Colonic mucosa (tissue), 4 donors: ENCODE data around the gene AP3B1. TPM values are rescaled to one million over a fixed set of nuclear protein-coding genes. Genes with fewer than 3 reads are reported as not detected.

Source experiments
- DNase-seq: peaks from one replicate; pipeline ENCODE4 v3.0.0-alpha.2; 2020
- H3K27ac ChIP-seq: fragments of 200-600 bp; one replicate; pipeline ENCODE4 v1.8.0; 2021
- H3K27me3 ChIP-seq: fragments of 200-600 bp; one replicate; pipeline ENCODE4 v1.8.0; 2021
- H3K36me3 ChIP-seq: fragments of 200-600 bp; one replicate; pipeline ENCODE4 v1.8.0; 2021
- H3K4me1 ChIP-seq: fragments of 200-600 bp; one replicate; pipeline ENCODE4 v1.8.0; 2021; ENCODE audit warnings: mild to moderate bottlenecking
- H3K4me3 ChIP-seq: fragments of 200-600 bp; one replicate; pipeline ENCODE4 v1.8.0; 2021
- H3K9ac ChIP-seq, 2 donors: one replicate each; pipeline ENCODE4 v1.7.0; 2013; ENCODE audit warnings: control low read depth in 2 of 2, low read depth in 2 of 2, low read length in 2 of 2
- H3K9me3 ChIP-seq: fragments of 200-600 bp; one replicate; pipeline ENCODE4 v1.8.0; 2021
- CTCF ChIP-seq: fragments of 200-600 bp; IDR thresholded peaks from one replicate; pipeline ENCODE4 v1.8.0; 2022; ENCODE audit warnings: antibody characterized with exemption, mild to moderate bottlenecking
- intact Hi-C: fragments of 100-400 bp; cut with DNase I; formaldehyde crosslinking; loops from one replicate; pipeline ENCODE4 v1.14.1; 2022
- total RNA-seq, 2 donors: library from RNA; stranded (reverse); fragmentation: NEBNext Ultra II Directional in 1 of 2; extraction: Animal tissue kit (Norgen Biotek cat#: 25700) in 1 of 2; gene quantifications; one replicate each; pipeline ENCODE4 v1.2.1, GENCODE V29; 2021
- donor health status: healthy.
- donor health status: DM: no; HTN: no; CAD: no.
- donor health status: DM: no; HTN: no; CAD: no.

The AP3B1 gene
- total RNA-seq, 2 donors from 2014 or later: 53.3 to 62.6 TPM

GRCh38 chr5:78288246-78288645 is 6.3 kb downstream of the AP3B1 start:
- Histone ChIP-seq H3K36me3 (no peaks in the 10 kb centered on the region), H3K9ac (no peak overlapping the region), H3K4me1 (no peaks in the 10 kb centered on the region), H3K27ac (no peak overlapping the region), H3K4me3 (no peak overlapping the region), H3K9me3 (no peaks in the 10 kb centered on the region), H3K27me3 (no peaks in the 10 kb centered on the region)
- TF ChIP-seq CTCF: no peak
- no peak for DNase-seq
- intact Hi-C loops: no loop called here

- intact Hi-C loops: no loop called here
- no peaks in the 10 kb centered on the region for H3K27me3 ChIP-seq
- DNase-seq: no peak
- no peak overlapping the region for H3K27ac ChIP-seq
- H3K36me3 ChIP-seq: no peaks in the 10 kb centered on the region
- no peak for TF ChIP-seq CTCF
- H3K9me3 ChIP-seq: no peaks in the 10 kb centered on the region
- no peak overlapping the region for H3K9ac ChIP-seq
- no peak overlapping the region for H3K4me3 ChIP-seq
- H3K4me1 ChIP-seq: no peaks in the 10 kb centered on the region
Measured at GRCh38 chr5:78287833-78288232, 6.7 kb downstream of the AP3B1 start.

GRCh38 chr5:78287169-78287568 is 7.3 kb downstream of the AP3B1 start:
- TF ChIP-seq CTCF: no peak
- Histone ChIP-seq H3K4me1 (no peaks in the 10 kb centered on the region), H3K36me3 (no peaks in the 10 kb centered on the region), H3K4me3 (no peak overlapping the region), H3K9me3 (no peaks in the 10 kb centered on the region), H3K27ac (no peak overlapping the region), H3K27me3 (no peaks in the 10 kb centered on the region), H3K9ac (no peak overlapping the region)
- intact Hi-C loops: no loop called here
- no peak for DNase-seq

GRCh38 chr5:78286290-78286689 is 8.2 kb downstream of the AP3B1 start:
- H3K4me1 ChIP-seq: no peaks in the 10 kb centered on the region
- no peak overlapping the region for H3K9ac ChIP-seq
- H3K9me3 ChIP-seq: no peaks in the 10 kb centered on the region
- no peaks in the 10 kb centered on the region for H3K36me3 ChIP-seq
- no peaks in the 10 kb centered on the region for H3K27me3 ChIP-seq
- no peak overlapping the region for H3K4me3 ChIP-seq
- no peak for TF ChIP-seq CTCF
- intact Hi-C loops: no loop called here
- no peak overlapping the region for H3K27ac ChIP-seq
- DNase-seq: no peak

DNA sequence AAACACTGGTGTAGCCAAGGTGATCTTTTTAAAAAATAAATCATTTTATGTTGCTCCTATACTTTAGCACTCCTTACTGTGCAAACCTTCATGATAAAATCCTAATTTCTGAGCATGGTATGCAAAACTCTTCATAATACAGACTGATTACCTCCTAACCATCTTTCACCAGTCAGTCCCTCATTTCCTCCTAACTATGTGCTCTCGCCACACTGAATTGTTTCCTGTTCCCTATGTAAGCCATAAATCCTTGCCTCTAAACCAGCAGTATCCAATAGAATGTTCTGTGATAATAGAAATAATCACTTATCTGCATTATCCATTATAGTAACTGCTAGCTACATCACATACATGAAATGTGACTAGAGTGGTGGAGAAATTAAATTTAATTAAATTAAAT is 10.7 kb downstream of the AP3B1 start:
- H3K4me1 ChIP-seq: no peaks in the 10 kb centered on the region
- no peak overlapping the region for H3K4me3 ChIP-seq
- no peaks in the 10 kb centered on the region for H3K9me3 ChIP-seq
- H3K9ac ChIP-seq: no peak overlapping the region
- no peak for TF ChIP-seq CTCF
- H3K27me3 ChIP-seq: no peaks in the 10 kb centered on the region
- H3K27ac ChIP-seq: no peak overlapping the region
- no peak for DNase-seq
- intact Hi-C loops: no loop called here
- no peaks in the 10 kb centered on the region for H3K36me3 ChIP-seq

GRCh38 chr5:78283105-78283504 is 11.4 kb downstream of the AP3B1 start:
- no peak for TF ChIP-seq CTCF
- Histone ChIP-seq H3K9ac (no peak overlapping the region), H3K27ac (no peak overlapping the region), H3K36me3 (no peaks in the 10 kb centered on the region), H3K9me3 (no peaks in the 10 kb centered on the region), H3K4me3 (no peak overlapping the region), H3K27me3 (no peaks in the 10 kb centered on the region), H3K4me1 (no peaks in the 10 kb centered on the region)
- no peak for DNase-seq
- intact Hi-C loops: no loop called here
